HAP-1 (cell line): ENCODE data around the gene PRSS12.
"Not testable (repeated sequence)": the region's sequence is repeated elsewhere in the genome, so short reads cannot be mapped to it uniquely, and the experiment has no call there.

Experiments
- DNase-seq, 2 experiments: peaks; one replicate each; pipeline ENCODE4 v3.0.0-alpha.2; 2016 to 2020; ENCODE audit warnings: low spot score in 2 of 2
- H3K27me3 ChIP-seq: fragments of 250-450 bp; sonication (Bioruptor Pico); 2 replicates; pipeline ENCODE4 v1.5.1; 2020; ENCODE audit warnings: low read depth, mild to moderate bottlenecking, moderate library complexity
- H3K36me3 ChIP-seq: fragments of 250-450 bp; sonication (Bioruptor Pico); replicated peaks from 2 replicates; pipeline ENCODE4 v1.5.1; 2020; ENCODE audit warnings: mild to moderate bottlenecking
- H3K4me1 ChIP-seq: fragments of 250-450 bp; sonication (Bioruptor Pico); 2 replicates; pipeline ENCODE4 v1.5.1; 2020; ENCODE audit warnings: mild to moderate bottlenecking
- H3K4me3 ChIP-seq: fragments of 250-450 bp; sonication (Bioruptor Pico); 2 replicates; pipeline ENCODE4 v1.5.1; 2020; ENCODE audit warnings: mild to moderate bottlenecking, moderate library complexity
- H3K9me3 ChIP-seq: fragments of 250-450 bp; sonication (Bioruptor Pico); 2 replicates; pipeline ENCODE4 v1.5.1; 2020; ENCODE audit warnings: mild to moderate bottlenecking, moderate library complexity
- in situ Hi-C: fragments of 300-500 bp; cut with MboI; formaldehyde crosslinking; loops from 3 replicates; pipeline ENCODE4 v1.14.3; 2020; ENCODE audit warnings: low sequenced_read_pairs, inconsistent platforms, mixed read lengths

Gene PRSS12, protein sequence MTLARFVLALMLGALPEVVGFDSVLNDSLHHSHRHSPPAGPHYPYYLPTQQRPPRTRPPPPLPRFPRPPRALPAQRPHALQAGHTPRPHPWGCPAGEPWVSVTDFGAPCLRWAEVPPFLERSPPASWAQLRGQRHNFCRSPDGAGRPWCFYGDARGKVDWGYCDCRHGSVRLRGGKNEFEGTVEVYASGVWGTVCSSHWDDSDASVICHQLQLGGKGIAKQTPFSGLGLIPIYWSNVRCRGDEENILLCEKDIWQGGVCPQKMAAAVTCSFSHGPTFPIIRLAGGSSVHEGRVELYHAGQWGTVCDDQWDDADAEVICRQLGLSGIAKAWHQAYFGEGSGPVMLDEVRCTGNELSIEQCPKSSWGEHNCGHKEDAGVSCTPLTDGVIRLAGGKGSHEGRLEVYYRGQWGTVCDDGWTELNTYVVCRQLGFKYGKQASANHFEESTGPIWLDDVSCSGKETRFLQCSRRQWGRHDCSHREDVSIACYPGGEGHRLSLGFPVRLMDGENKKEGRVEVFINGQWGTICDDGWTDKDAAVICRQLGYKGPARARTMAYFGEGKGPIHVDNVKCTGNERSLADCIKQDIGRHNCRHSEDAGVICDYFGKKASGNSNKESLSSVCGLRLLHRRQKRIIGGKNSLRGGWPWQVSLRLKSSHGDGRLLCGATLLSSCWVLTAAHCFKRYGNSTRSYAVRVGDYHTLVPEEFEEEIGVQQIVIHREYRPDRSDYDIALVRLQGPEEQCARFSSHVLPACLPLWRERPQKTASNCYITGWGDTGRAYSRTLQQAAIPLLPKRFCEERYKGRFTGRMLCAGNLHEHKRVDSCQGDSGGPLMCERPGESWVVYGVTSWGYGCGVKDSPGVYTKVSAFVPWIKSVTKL

DNA sequence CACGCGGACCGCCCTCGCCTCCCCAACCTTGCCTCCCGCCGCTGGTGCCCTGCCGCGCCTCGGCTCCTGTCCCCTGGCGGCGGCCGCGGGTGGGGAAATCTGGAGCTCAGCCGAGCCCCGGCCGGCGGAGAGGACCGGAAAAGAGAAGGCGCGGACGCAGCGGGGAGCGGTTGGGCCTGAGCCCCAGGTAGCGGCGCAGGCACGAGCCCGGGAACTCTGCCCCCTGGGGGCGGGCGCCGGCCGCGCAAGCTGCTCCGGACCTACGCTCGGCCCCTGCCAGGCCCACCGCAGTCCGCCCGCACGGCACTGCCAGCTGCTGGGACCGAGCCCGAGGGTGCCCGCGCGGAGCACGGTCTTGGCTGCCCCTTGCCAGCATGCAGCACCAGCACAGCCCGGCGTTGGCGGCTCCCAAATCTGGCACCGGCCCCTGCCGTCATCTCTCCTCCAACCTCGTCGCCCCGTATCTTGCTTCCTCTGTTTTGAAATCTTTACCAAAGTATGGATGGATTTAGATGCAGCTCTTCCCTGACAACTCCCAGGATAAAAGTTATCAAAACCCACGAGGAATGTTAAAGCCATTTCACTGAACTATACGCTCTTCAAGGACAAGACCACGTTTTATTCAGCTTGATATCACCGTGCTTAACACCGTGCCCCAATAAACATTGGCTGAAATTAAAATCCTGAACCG, at the start of gene PRSS12:
Gene PRSS12, minus strand, starts transcription at position 161 of the 691 bp plus-strand sequence. CDS start 283 bp downstream, outside the sequence.
- peaks cover 48% of the 10 kb centered on the region for H3K4me1 ChIP-seq
- in situ Hi-C loops, result no loop called here
- DNase-seq, result peak; percentile 81 to 94
- H3K9me3 ChIP-seq, result no peaks in the 10 kb centered on the region
- H3K36me3 ChIP-seq, result no peaks in the 10 kb centered on the region
- H3K4me3 ChIP-seq, result peak within 1 kb of the TSS; percentile 65
- H3K27me3 ChIP-seq, result no peaks in the 10 kb centered on the region

GRCh38 chr4:118400356-118400755, 47.6 kb upstream of the PRSS12 start:
- no peaks in the 10 kb centered on the region for H3K27me3 ChIP-seq
- H3K36me3 ChIP-seq, result no peaks in the 10 kb centered on the region
- in situ Hi-C loops, result no loop called here
- peaks cover 53% of the 10 kb centered on the region for H3K4me1 ChIP-seq
- peak in 1 of 2 experiments; percentile 16 for DNase-seq
- no peak overlapping the region for H3K4me3 ChIP-seq
- H3K9me3 ChIP-seq, result peaks cover 4% of the 10 kb centered on the region; the same call in 1 of the 2 replicates

DNA sequence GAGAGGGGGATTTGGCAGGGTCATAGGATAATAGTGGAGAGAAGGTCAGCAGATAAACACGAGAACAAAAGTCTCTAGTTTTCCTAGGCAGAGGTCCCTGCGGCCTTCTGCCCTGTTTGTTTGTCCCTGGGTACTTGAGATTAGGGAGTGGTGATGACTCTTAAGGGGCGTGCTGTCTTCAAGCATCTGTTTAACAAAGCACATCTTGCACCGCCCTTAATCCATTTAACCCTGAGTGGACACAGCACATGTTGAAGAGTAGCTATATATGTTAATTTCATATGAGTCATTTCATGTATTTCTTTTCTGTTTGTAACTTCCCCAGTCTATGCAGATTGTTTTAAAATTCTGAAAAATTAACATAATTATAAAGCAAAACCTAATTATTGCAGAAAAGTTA, 47.1 kb upstream of the PRSS12 start:
- H3K4me3 ChIP-seq, H3K36me3 ChIP-seq, H3K27me3 ChIP-seq, H3K9me3 ChIP-seq, in situ Hi-C loops: not testable (repeated sequence)
- H3K4me1 ChIP-seq, result peaks cover 53% of the 10 kb centered on the region
- peak; percentile 76 to 83 for DNase-seq

DNA sequence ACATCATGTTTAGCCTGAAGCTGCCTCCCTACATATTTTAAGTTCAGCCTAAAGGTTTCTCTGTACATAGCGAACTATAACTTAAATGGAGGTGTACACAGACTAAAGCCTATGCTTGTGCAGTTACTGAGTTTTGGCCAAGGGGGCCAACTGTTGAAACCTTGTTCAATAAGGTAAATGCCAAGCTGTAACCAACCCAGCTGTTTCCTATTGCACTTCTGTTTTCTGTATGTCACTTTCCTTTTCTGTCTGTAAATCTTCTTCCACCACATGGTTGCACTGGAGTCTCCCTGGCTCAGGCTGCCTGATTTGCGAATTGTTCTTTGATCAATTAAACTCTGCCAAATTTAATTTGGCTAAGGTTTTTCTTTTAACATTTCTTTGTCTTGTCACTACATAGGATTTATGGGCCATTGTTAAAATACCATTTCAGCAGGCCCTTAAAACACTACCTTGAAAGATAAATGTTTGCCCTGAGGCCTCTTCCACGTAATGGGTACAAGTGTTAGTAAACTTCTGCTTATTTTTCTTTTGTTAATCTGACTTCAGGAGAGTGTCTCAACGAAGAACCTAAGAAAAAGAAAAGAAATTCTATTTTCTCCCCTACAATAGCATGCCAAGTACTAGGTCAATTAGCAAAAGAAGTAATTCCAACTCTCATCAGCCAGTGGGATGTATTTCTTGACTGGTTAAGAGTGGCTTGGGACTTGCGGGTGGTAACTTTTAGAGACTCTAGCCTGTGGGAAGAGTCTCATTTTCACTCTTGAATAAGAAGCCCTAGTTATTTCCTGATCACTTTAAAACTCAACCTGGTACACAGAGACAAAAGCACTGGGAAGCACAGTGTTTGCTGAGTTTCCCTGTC, 45.7 kb upstream of the PRSS12 start:
- peak; percentile 68 to 95 for DNase-seq
- no peaks in the 10 kb centered on the region for H3K27me3 ChIP-seq
- no peaks in the 10 kb centered on the region for H3K36me3 ChIP-seq
- H3K4me3 ChIP-seq, result no peak overlapping the region
- H3K4me1 ChIP-seq, result peaks cover 65% of the 10 kb centered on the region
- H3K9me3 ChIP-seq, result no peaks in the 10 kb centered on the region
- in situ Hi-C loops, result no loop called here

DNA sequence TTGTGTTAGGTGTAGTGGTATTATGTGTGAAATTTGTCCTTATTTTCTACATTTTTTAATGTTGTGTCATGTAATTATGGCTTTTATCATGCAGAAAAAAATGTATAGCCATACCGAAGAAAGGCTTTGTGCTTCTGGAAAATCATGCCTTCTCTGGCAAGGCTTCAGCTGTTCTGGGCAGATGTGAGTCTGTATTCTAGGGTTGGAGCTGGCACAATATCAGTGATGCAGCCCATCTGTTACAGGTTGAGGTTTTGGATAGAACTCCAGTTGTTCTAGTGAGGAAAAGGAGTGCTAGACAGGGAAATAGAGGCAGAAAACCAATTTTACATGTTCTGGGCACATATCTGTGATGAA, 44.8 kb upstream of the PRSS12 start:
- DNase-seq, result peak; percentile 45 to 65
- H3K4me1 ChIP-seq, result peaks cover 66% of the 10 kb centered on the region
- in situ Hi-C loops, result no loop called here
- no peaks in the 10 kb centered on the region for H3K36me3 ChIP-seq
- H3K9me3 ChIP-seq, result no peaks in the 10 kb centered on the region
- H3K27me3 ChIP-seq, result no peaks in the 10 kb centered on the region
- no peak overlapping the region for H3K4me3 ChIP-seq

- peaks cover 64% of the 10 kb centered on the region for H3K4me1 ChIP-seq
- in situ Hi-C loops, result no loop called here
- H3K9me3 ChIP-seq, result no peaks in the 10 kb centered on the region
- no peaks in the 10 kb centered on the region for H3K27me3 ChIP-seq
- DNase-seq, result peak; percentile 50 to 62
- no peaks in the 10 kb centered on the region for H3K36me3 ChIP-seq
- H3K4me3 ChIP-seq, result no peak overlapping the region
Observed at GRCh38 chr4:118396881-118397622, 44.2 kb upstream of the PRSS12 start.

DNA sequence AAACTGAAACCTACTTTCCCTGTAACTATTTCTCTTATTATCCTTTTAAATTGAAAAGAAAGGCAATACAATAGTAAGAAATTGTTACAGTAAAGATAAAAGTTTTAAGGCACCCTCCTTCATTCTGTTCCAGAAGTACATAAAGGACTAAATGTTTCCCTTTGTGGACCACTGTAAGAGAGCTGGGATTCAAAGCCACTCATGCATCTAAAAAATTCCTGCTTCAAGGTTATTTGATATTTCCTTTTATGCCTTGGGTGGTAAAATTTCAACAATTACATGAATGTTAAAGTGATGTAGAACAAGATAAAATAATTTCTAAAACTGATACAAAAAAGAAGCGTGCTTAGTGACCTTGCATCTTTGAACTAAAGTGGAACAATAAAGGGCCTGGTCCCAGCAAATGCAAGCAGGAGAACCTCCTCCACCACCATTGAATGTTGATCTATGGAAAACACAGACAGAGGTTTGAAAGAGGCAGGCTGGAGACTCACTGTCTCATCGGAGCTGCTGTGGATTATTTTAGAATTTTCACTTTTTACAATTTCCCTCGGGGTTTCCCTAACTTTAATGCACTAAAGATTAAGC, 42.3 kb upstream of the PRSS12 start:
- no peaks in the 10 kb centered on the region for H3K9me3 ChIP-seq
- H3K4me3 ChIP-seq, result no peak overlapping the region
- H3K36me3 ChIP-seq, result no peaks in the 10 kb centered on the region
- no peaks in the 10 kb centered on the region for H3K27me3 ChIP-seq
- DNase-seq, result peak; percentile 70 to 99
- peaks cover 58% of the 10 kb centered on the region for H3K4me1 ChIP-seq
- in situ Hi-C loops, result no loop called here

DNA sequence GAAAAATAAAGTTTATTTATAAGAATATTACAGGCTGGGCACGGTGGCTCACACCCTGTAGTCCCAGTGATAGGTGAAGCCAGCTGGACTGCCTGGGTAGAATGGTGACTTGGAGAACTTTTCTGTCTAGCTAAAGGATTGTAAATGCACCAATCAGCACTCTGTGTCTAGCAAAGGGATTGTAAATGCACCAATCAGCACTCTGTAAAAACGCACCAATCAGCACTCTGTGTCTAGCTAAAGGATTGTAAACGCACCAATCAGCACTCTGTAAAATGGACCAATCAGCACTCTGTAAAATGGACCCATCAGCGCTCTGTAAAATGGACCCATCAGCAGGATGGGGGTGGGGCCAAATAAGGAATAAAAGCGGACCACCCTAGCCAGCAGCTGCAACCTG, 39.7 kb upstream of the PRSS12 start:
- H3K36me3 ChIP-seq, H3K4me3 ChIP-seq, DNase-seq, in situ Hi-C loops, H3K27me3 ChIP-seq, H3K9me3 ChIP-seq: not testable (repeated sequence)
- H3K4me1 ChIP-seq, result peaks cover 56% of the 10 kb centered on the region

- peaks cover 34% of the 10 kb centered on the region for H3K4me1 ChIP-seq
- H3K36me3 ChIP-seq, result no peaks in the 10 kb centered on the region
- peaks cover 11% of the 10 kb centered on the region for H3K9me3 ChIP-seq
- H3K27me3 ChIP-seq, result no peaks in the 10 kb centered on the region
- no peak for DNase-seq
- no peak overlapping the region for H3K4me3 ChIP-seq
- in situ Hi-C loops, result no loop called here
Observed at GRCh38 chr4:118390121-118390520, 37.3 kb upstream of the PRSS12 start.

DNA sequence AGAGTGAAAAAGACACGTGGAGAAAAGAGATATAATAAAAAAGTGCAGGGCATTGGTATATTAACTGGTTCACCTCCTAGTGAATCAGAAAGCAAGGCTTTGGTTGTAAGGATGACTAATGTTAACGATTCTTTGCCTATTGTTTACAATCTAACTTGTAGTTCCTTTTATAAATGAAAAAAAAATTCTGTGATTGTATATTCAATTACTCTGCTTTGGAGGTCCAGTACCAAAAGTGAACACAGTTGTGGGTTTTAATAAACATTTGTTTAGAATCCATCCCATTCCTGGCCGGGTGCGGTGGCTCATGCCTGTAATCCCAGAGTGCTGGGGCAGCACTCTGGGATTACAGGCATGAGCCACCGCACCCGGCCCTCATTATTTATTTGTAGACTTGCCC, 36.9 kb upstream of the PRSS12 start:
- Histone ChIP-seq H3K9me3 (peaks cover 12% of the 10 kb centered on the region), H3K36me3 (no peaks in the 10 kb centered on the region), H3K4me1 (peaks cover 34% of the 10 kb centered on the region), H3K4me3 (no peak overlapping the region), H3K27me3 (no peaks in the 10 kb centered on the region)
- in situ Hi-C loops, result no loop called here
- DNase-seq, result peak in 1 of 2 experiments; percentile 31

GRCh38 chr4:118388606-118389005, 35.8 kb upstream of the PRSS12 start:
- in situ Hi-C loops, result no loop called here
- peaks cover 24% of the 10 kb centered on the region for H3K4me1 ChIP-seq
- no peaks in the 10 kb centered on the region for H3K36me3 ChIP-seq
- DNase-seq, result peak; percentile 64 to 89
- peaks cover 12% of the 10 kb centered on the region for H3K9me3 ChIP-seq
- H3K4me3 ChIP-seq, result no peak overlapping the region
- H3K27me3 ChIP-seq, result no peaks in the 10 kb centered on the region

DNA sequence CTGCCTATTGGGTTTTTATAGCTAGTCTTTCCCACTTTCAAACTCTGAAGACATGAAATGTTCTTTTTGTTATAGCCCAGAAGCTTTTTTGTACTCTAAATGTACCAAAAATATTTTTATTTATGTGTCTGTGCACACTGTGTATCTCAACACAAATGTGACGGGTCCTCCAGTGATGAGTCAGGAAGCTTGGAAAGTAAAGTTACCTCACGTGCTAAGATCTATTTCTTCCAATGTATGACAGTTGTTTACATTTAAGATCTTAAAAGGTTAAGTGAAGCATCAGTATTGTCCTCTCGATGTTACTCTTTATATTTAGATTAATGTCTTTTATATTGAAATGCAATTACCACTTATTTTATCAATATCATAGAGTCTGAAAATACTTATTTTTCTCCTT, 29.1 kb upstream of the PRSS12 start:
- Histone ChIP-seq H3K36me3 (no peaks in the 10 kb centered on the region), H3K4me1 (peaks cover 6% of the 10 kb centered on the region), H3K9me3 (peaks cover 12% of the 10 kb centered on the region), H3K27me3 (no peaks in the 10 kb centered on the region), H3K4me3 (no peak overlapping the region)
- DNase-seq, result no peak
- in situ Hi-C loops, result no loop called here
